22Rv1 (cell line): ENCODE results near the gene SRSF3.
A peak's percentile ranks its signal among the peaks of the same experiment; 100 is the strongest.

Experiments
- H3K27ac ChIP-seq: fragments of 450-650 bp; 2 replicates; pipeline ENCODE4 v1.5.1; 2017
- CTCF ChIP-seq: fragments of 450-650 bp; IDR thresholded peaks from 2 replicates; pipeline ENCODE4 v1.5.1; 2017; ENCODE audit warnings: mild to moderate bottlenecking
- ZFX ChIP-seq: fragments of 450-650 bp; IDR thresholded peaks from 2 replicates; pipeline ENCODE4 v1.6.1; 2017; ENCODE audit warnings: antibody characterized with exemption, borderline replicate concordance

Gene SRSF3

GRCh38 chr6:36613200-36613995, 19.2 kb downstream of the SRSF3 start:
- TF ChIP-seq CTCF: no peak
- TF ChIP-seq ZFX: no peak
- H3K27ac ChIP-seq: 0 out of 2 replicates have a peak overlapping the region, but pooled peaks have one; percentile 35

GRCh38 chr6:36615018-36615761, 21.0 kb downstream of the SRSF3 start:
- peak overlapping the region; percentile 63 for H3K27ac ChIP-seq
- TF ChIP-seq ZFX (no peak), CTCF (peak; percentile 91)

- TF ChIP-seq ZFX (no peak), CTCF (no peak)
- H3K27ac ChIP-seq: peak overlapping the region; percentile 63
Observed at GRCh38 chr6:36616893-36617521, 22.8 kb downstream of the SRSF3 start.

GRCh38 chr6:36618366-36619355, 24.5 kb downstream of the SRSF3 start:
- TF ChIP-seq ZFX: no peak
- no peak for TF ChIP-seq CTCF
- no peak overlapping the region for H3K27ac ChIP-seq

- no peak overlapping the region for H3K27ac ChIP-seq
- no peak for TF ChIP-seq ZFX
- TF ChIP-seq CTCF: no peak
Observed at GRCh38 chr6:36621371-36621855, 27.3 kb downstream of the SRSF3 start.

GRCh38 chr6:36622901-36623546, 28.9 kb downstream of the SRSF3 start:
- no peak overlapping the region for H3K27ac ChIP-seq
- TF ChIP-seq ZFX (no peak), CTCF (no peak)
